HG03103 (cell line): Measurements from ENCODE around the gene AK3.
"Not testable (repeated sequence)": the region's sequence is repeated elsewhere in the genome, so short reads cannot be mapped to it uniquely, and the experiment has no call there.

ENCODE experiments used
- ATAC-seq: cut with Tn5 transposase; IDR thresholded peaks from one replicate; pipeline ENCODE4 v1.9.1; 2021; ENCODE audit warnings: low read depth; ENCODE audit not compliant: unreplicated experiment

AK3 gene

GRCh38 chr9:4740638-4741364 lies at the start of gene AK3:
Gene AK3, minus strand, starts transcription at chr9:4741202. Its CDS starts 115 bp downstream, at chr9:4741087.
- peak; percentile 86 for ATAC-seq

GRCh38 chr9:4788703-4789102 lies 47.7 kb upstream of the AK3 start:
- ATAC-seq: no peak

- no peak for ATAC-seq
Measured at GRCh38 chr9:4787876-4788275, 46.9 kb upstream of the AK3 start.

GRCh38 chr9:4786599-4786998 lies 45.6 kb upstream of the AK3 start:
- ATAC-seq: no peak

GRCh38 chr9:4784403-4784802 lies 43.4 kb upstream of the AK3 start:
- ATAC-seq: no peak

GRCh38 chr9:4783191-4783590 lies 42.2 kb upstream of the AK3 start:
- not testable (repeated sequence) for ATAC-seq

GRCh38 chr9:4781408-4781807 lies 40.4 kb upstream of the AK3 start:
- ATAC-seq: no peak

- no peak for ATAC-seq
Measured at GRCh38 chr9:4780651-4781050, 39.6 kb upstream of the AK3 start.

- not testable (repeated sequence) for ATAC-seq
Measured at GRCh38 chr9:4774958-4775357, 34.0 kb upstream of the AK3 start.

GRCh38 chr9:4774209-4774608 lies 33.2 kb upstream of the AK3 start:
- ATAC-seq: no peak

- no peak for ATAC-seq
Measured at GRCh38 chr9:4771788-4772187, 30.8 kb upstream of the AK3 start.

- ATAC-seq: no peak
Measured at GRCh38 chr9:4769321-4770080, 28.5 kb upstream of the AK3 start.

- no peak for ATAC-seq
Measured at GRCh38 chr9:4768681-4769080, 27.7 kb upstream of the AK3 start.

GRCh38 chr9:4764033-4764432 lies 23.0 kb upstream of the AK3 start:
- no peak for ATAC-seq

GRCh38 chr9:4762886-4763541 lies 22.0 kb upstream of the AK3 start:
- no peak for ATAC-seq

GRCh38 chr9:4762108-4762885 lies 21.3 kb upstream of the AK3 start:
- peak; percentile 75 for ATAC-seq

GRCh38 chr9:4760122-4760521 lies 19.1 kb upstream of the AK3 start:
- ATAC-seq: no peak

- ATAC-seq: no peak
Measured at GRCh38 chr9:4756420-4756819, 15.4 kb upstream of the AK3 start.

- no peak for ATAC-seq
Measured at GRCh38 chr9:4755026-4755609, 14.1 kb upstream of the AK3 start.

GRCh38 chr9:4754530-4754929 lies 13.5 kb upstream of the AK3 start:
- not testable (repeated sequence) for ATAC-seq
